ENCODE measurements around the gene ARFIP1.
A peak's percentile ranks its signal among the peaks of the same experiment; 100 is the strongest.

ARFIP1 gene

DNA sequence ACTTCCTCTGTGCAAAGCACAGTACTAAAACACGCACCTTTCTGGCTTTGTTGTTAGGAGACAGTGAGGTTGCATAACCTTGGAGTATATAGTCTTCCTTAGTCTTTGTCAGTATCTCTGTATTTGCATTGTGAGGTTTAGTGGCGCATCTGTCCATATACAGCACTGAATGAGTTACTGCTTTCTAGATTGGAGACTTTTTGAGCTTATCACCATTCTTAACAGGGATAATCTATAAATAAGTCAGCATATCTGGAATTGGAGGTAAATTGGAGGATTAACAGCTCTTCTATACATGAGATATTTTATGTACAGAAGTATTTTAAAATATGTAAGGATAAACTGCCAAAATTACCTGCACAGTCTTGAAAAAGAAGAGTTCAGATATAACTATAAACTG lies 160.7 kb downstream of the ARFIP1 start:
- DNase-seq, result no peak

DNA sequence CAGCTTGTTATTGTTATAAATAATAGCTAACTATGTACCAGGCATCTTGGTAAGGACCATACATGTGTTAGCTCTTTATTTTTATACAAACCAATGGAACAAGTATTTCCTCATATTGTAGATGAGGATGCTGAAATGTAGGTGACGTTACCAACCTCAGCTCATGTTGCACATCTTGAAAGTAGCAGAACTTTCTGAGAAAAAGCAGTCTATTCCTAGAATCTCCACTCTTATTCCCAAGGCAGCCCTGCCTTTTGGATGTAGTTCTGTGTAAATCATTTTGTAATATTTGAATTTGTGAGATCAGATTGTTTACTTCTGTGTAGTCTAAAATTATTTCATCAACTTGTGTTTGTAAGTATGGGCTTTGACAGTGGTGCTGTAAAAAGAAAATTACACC lies 161.7 kb downstream of the ARFIP1 start:
- DNase-seq, result no peak

DNA sequence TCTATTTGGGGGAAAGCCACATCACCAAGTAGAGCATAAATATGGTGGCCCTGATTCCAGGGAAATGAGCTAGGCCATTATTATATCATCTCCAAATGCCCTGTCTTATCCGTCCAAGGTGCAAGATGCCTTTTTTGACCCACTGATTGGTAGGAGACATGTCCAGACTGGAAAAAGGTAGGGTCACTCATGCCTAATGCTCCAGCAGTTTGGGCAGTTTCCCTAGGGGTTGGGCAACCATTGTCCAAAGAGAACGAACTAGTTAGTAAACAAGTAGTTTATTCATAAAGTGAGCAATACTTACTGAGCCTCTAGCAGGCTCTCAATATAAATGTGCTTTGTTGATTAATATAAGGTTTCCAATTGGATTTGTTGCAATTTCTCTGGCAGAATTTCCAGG lies 162.6 kb downstream of the ARFIP1 start:
- no peak for DNase-seq

DNA sequence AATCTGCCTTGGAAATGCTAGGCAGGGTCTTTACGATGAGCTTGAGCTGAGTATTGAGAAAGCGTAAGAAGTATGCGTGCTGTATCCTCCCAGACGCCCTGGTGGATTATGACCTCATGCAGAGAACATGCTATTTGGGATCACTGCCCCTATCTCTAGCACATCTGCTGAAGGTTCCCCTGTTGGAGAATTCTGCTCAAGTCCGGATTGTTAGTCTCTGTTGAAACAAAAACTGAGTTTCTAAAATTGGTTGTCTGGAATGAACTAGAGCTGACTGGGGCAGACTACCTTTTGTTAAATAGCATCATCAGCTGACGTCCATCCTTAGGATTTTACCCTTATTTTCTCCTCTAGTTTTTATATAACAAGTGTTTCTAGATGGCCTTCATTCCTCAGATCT lies 163.9 kb downstream of the ARFIP1 start:
- peak; percentile 83 for DNase-seq

DNA sequence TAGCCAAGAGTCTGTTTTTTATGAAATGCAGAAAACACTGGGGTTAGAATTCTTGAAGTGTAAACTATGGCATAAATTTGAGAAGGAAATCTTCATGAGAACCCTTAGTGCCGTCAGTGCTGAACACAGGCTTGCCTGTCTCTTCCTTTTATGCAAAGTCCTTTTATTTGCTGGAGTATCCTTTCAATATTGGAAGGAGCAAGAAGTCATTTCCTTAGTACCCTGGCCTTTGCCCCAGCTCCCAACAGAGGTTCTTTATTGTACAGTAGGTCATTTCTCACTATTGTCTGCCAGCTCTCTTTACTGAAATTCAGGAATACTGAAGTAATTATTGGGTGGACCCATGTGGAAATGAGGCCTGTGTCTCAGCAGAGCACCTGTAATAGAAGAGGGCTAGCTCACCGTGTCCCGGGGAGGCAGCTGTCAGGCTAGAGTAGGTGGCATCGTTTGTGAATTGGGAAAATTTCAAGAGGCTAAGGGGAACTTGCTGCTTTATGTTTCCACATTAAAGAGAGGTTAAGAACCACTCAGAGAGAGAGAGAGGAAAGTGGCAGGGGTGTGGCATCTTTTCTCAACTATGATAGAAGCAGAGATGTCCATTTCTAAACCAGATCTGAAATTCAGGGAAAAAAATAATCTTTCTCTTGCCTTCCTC lies 165.0 kb downstream of the ARFIP1 start:
- DNase-seq, result no peak

DNA sequence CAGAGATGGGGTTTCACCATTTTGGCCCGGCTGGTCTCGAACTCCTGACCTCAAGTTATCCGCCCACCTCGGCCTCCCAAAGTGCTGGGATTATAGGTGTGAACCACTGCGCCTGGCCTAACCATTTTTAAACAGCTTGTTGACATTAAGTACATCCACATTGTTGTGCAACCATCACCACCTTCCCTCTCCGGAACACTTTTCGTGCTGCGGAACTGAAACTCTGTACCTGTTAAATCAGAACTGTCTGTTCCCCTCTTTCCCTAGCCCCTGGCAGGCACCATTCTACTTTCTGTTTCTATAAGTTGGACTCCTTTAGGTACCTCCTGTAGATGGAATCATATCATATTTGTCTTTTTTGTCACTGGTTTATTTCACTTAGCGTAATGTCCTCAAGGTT lies 165.9 kb downstream of the ARFIP1 start:
- DNase-seq, result no peak

DNA sequence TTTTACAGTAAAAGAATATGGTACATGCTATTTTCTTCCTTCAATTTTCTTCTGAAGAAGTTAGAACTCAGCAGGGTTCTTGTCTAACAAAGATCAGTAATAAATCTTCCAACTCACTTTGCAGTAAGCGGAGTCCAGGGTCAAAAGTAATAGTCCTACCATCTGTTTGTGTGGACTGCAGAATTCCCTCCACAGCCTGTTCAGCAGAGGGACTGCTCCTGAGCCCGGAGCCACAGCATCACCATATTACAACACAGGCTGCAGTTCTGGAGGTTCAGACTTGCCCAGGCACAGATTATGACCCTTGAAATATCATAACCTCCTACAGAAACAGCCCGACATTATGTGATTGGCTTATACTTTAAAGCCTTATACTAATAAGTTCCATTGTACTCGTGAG lies 166.7 kb downstream of the ARFIP1 start:
- no peak for DNase-seq

DNA sequence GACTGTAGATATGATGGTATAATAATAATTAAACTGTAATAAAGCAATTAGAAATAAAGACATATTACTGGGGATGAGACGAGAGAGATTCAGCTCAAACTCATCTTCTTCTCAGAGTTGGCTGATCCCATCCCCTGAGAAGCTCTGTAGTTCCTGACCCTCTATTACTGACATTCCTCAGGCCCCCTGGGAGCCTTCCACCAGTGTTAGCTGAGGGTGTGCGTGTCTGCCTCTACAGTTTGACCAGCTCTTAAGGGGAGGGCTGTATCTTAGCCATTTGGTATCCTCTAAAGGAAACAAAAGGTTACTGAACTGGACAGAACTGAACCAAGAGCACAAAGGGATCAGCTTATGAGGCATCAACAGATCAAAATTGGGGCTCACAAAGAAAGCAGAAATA lies 167.6 kb downstream of the ARFIP1 start:
- no peak for DNase-seq

DNA sequence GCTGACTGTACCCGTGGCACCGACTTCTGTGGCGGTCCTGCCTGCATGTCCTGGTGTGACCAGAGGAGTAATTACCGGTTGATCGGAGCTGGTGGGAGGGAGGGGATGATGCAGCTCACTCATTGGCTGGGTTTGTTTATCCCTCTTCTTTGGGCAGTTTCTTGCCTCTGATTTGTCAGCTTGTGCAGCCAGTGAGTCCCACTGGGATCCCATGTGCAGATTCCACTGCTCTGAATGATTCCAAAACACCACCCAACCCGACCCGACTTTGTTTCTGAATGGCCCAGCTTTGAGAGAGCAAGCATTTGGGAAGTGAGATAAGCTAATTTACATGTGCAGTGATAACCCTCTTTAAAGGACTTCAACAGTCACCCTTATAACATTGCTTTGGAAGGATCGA lies 170.2 kb downstream of the ARFIP1 start:
- no peak for DNase-seq

DNA sequence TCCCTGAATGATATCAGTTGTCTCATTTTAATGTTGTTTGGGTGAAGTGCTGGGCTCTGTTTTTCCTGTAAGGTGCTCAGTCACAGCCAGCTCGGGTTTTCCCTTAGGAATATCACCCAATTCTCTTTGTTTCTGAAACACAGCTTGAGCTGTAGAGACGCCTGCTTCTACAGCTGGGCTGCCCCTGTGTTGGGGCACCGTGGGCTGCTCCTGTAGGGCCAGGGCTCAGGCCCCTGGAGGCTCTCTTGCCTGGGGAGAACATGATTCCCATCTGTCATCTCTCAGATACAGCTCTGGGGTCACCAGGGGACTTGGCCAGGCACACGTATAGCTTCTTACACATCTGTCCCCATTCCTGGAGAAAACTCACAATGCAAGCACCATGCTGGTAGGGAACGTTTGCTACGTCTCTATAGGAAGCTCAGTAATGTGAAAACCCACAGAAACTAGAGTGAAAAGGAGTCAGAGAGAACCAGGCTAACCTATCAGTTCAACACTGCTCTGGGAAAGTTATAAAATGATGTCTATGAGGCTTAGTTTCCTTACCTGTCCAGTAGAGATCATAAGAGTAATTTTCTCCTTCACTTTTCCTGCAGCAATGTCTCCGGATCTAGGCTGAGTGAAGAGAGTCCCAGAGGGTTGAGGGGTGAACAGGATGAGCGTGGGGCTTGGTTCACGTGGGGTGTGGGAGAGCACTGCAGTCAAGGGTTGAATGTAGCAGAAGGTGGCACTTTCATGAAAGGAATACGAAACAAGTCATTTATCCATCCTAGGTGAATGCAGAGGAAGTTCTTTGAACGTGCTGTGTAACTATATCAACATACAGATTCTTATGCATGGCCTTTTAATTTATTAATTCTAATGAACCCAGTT lies 170.9 kb downstream of the ARFIP1 start:
- DNase-seq, result no peak

DNA sequence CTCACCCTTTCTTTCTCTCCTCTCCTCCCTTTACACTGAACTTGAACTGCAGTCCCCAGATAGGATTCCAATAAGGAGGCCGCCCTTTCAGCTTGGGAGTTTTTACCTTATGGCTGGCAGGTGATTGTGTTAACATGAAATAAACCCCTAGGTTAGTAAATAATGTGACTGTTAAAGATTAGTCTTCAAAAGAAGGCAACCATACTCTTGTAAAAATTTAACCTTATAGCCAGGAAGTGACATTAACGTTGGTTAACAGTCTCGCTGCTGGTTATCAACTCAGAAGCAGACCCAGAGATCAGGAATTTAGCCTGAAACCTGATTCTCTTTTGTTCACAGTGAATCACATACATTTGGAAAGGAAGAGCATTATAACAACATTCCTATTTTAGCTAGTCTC lies 171.6 kb downstream of the ARFIP1 start:
- no peak for DNase-seq

DNA sequence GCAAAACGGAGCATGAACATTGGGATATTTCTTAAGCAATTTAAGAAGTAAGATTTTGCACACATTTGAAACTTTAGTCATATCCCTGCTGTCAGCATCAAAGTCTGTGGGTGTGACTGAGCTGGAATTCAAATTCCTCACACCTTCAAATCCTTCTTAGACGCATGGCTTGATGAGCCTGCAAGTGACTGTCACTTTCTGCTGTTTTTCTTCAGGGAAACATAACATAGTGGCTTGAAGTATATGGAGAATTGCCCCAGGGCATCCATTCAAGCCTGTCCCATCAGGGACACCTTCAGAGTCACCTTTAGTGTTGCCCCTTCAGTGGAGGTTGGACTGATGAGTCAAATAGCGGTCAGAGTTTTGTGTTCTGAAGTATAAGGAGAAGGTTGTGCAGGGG lies 173.8 kb downstream of the ARFIP1 start:
- DNase-seq, result no peak

DNA sequence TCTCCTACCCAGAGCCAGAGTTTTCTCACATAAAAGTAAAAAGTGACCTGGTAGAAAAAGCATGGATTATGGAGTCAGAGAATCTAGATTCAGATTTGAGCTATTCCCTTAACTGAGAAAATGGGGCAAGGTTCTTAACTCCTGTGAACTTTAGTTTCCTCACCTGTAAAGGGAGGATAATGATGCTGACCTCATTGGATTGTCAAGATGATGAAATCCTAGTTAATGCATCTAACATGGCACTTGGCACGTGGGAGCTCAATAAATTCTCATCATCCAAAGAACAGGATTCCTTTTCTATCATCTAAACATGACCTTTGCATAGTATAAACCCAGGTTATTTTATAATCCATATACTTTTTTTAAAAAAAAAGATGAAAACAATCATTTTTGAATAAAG lies 175.0 kb downstream of the ARFIP1 start:
- no peak for DNase-seq

DNA sequence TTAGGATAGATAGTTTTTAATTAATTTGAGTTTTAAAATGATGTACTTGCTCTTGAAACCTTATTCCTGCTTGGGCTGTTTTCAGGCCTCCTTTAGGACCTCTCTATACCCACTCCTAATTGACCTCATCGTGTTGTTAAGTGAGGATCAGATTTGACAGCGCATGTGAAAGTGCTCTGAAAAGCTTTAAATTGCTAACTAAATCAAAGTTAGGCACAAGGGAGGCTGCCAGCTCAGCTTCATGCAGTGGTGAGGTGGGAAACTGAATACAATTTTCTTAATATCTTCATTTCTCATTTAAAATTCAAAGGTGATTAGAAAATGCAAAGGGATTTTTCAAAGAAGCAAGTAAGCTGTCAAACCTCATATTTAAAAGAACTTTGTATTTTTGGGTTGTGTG lies 176.4 kb downstream of the ARFIP1 start:
- no peak for DNase-seq

DNA sequence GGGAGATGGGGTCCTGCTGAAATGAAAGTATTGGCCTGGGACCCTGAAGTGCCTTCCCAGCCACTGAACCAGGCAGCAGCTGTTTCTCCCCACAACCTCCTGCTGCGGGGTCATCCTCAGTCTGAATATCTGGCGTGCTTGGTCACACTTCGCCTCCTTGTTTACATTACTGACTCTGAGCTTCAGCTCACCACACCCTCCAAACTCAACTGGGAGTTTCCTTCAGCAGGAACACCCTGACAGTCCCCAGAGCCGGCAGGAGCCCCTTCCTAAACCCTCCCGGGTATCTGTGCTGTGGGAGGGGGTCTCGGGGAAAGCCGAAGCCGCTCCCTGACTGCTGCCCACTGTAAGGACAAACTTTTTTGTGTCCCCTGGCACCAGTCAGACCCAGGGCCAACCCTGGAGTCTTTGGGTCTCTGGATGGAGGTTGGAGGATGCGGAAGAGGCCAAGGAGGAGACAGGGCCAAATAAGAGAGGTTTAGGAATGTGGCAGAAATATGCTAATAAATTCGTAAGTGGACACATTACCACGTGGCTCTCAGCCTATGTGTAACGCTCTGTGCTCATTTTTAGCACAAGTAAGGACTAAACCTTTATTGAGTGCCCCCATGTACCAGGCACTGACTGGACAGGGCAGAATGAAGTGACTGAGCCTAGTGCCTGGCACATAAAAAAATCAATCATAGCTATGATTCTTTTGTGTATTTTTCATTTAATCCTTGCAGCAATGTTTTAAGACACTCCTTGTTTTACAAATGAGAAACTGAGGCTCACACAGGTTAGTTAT lies 177.1 kb downstream of the ARFIP1 start:
- DNase-seq, result no peak

DNA sequence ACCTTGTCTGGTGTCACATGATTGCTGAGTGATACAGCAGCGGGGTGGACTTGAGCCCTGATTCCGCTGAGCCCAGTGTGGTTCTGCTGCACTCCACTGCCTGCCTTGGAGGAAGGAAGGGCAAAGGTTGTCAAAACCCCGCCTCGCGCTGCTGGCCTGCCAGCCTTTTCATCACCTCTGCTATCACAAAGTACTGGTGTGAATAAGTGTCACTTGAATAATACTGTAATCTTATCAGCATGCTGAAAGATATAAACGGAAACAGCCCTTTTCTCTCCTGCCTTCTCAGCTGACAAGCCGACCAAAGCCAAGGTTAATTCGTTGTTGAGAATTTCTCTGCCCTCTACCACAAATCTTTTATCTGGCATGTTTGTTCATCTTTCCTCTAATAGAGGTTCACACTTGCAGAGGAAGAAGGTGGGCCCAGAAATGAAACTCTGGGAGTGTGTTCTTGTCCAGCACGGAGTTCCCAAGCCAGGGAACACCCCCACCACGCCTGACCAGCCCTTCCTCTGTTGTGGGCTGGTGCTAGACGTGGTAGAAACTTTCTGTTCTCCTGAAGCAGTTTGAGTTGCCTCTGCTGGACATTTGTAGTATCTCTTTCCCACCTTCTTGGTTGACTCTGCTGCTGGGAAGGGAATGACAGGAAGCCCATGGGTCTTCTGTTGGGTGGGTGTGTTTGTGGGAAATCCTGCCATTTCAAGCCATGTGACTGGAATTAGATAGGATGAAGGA lies 177.8 kb downstream of the ARFIP1 start:
- no peak for DNase-seq

DNA sequence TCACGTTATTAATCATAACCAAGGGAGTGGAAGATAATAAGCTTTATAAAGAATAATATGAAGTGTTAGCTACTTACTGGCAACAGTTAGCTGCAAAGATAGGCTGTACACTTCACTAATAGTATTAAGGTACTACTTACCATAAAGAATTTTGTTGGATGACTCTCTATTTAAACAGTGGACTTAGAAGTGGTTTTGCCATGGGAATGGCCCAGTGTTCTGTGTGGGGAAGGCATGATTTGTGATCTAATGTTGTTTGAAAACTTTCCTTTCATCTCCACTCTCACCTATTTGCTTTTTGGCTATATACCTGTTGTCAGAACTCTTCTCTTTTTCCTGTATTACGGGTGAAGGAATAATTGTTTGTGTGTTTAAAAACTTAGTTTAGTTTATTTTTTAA lies 179.3 kb downstream of the ARFIP1 start:
- DNase-seq, result no peak

DNA sequence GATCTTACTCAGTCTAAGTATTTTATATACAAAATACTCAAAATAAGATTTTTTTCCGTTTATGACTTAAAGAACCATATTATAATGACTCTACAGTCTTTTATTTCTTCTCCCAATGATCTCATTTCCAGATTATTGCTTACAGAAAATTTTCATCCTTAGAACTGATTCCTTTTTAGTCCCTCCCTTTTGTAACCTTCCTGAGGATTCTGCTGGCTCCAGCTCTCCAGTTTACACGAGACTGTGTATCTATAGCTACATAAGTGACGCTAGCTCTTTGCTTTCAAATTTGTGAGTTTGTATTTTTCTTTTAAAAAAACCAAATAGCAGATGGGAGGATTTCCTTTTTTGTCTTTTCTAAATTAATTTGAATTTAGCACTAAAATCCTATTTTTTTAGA lies 180.3 kb downstream of the ARFIP1 start:
- no peak for DNase-seq

DNA sequence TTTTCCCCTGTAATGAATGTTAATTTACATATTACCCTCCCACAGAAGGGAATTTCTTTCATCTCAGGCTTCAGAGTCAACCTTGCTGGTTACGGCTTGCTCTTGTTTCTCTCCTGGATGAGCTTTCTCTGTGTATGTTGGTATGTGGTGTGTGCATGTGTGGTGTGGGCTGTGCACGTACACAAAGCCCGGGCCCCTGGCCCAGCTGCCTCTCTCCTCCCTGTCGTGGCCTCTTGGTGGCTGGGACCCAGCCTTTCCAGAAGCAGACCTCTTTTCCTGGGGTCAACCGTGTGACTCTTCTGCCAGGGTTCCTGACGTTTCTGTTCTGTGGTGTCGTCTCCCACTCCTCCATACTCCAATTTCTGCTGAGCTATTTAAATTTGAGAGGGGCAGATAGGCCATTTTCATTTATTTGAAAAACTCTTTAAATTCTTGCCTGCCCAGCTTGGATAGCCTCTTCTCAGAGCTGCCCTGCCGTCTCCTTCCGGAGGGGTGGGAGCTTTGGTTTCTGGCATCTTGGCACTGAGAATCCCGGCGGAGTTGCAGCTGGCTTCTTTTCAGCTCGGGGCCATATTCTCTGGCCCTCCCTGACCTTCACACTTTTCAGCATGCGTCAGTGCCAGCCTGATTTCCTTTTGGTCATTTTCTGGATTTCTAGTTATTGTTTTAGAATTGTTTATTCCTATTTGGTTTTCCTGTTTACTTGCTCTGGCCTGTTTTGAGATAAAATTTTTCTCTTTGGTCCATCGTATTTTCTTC lies 181.4 kb downstream of the ARFIP1 start:
- no peak for DNase-seq

DNA sequence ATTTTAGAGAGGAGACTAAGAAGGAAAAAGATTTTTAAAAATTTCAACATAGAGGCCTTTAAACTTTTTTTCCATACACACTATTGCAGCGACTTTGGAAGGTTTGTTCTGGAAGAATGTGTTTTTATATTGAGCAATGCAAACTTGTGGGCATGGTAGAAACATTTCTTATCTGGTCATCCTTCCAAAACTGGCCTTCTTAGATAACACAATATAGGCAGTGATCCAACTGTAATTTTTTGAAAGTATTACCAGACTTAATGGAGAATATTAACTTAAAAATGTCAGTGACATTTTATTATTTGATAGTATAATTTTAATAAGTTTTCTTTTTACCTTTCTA lies 182.0 kb downstream of the ARFIP1 start:
- no peak for DNase-seq
